Glomerular endothelial cell (primary cell): ENCODE results near the gene ITPK1. TPM values are rescaled to one million over a fixed set of nuclear protein-coding genes. Genes with fewer than 3 reads are reported as not detected.
"Not testable (repeated sequence)": the region's sequence is repeated elsewhere in the genome, so short reads cannot be mapped to it uniquely, and the experiment has no call there.

Experiments
- DNase-seq: peaks from one replicate; pipeline ENCODE4 v3.0.0-alpha.2; 2011; ENCODE audit warnings: low read depth, low spot score; ENCODE audit errors: extremely low read depth
- total RNA-seq: library from RNA; depleted of rRNA; stranded (reverse); fragments of >200 nt; gene quantifications from 2 replicates; pipeline ENCODE4 v1.2.3, GENCODE V29; 2015

ITPK1 gene
- total RNA-seq, 1 donor from 2014 or later, result 36.3 TPM

GRCh38 chr14:93105856-93106255, 9.9 kb downstream of the ITPK1 start:
- not testable (repeated sequence) for DNase-seq

GRCh38 chr14:93105362-93105761, 10.4 kb downstream of the ITPK1 start:
- DNase-seq, result no peak

- no peak for DNase-seq
Observed at GRCh38 chr14:93104961-93105360, 10.8 kb downstream of the ITPK1 start.

- no peak for DNase-seq
Observed at GRCh38 chr14:93103392-93104080, 12.2 kb downstream of the ITPK1 start.

GRCh38 chr14:93102141-93102540, 13.6 kb downstream of the ITPK1 start:
- DNase-seq, result no peak

GRCh38 chr14:93101181-93101580, 14.5 kb downstream of the ITPK1 start:
- no peak for DNase-seq

- DNase-seq, result no peak
Observed at GRCh38 chr14:93100570-93100969, 15.2 kb downstream of the ITPK1 start.

GRCh38 chr14:93100100-93100499, 15.6 kb downstream of the ITPK1 start:
- no peak for DNase-seq

- DNase-seq, result no peak
Observed at GRCh38 chr14:93099643-93100042, 16.1 kb downstream of the ITPK1 start.

- DNase-seq, result no peak
Observed at GRCh38 chr14:93099196-93099595, 16.5 kb downstream of the ITPK1 start.

- DNase-seq, result no peak
Observed at GRCh38 chr14:93096691-93097322, 18.9 kb downstream of the ITPK1 start.

GRCh38 chr14:93095742-93096510, 19.8 kb downstream of the ITPK1 start:
- no peak for DNase-seq

- no peak for DNase-seq
Observed at GRCh38 chr14:93094121-93094918, 21.4 kb downstream of the ITPK1 start.

GRCh38 chr14:93092606-93093556, 22.8 kb downstream of the ITPK1 start:
- no peak for DNase-seq

- no peak for DNase-seq
Observed at GRCh38 chr14:93091666-93092065, 24.1 kb downstream of the ITPK1 start.

- no peak for DNase-seq
Observed at GRCh38 chr14:93090826-93091555, 24.7 kb downstream of the ITPK1 start.

GRCh38 chr14:93089521-93090269, 26.0 kb downstream of the ITPK1 start:
- no peak for DNase-seq

GRCh38 chr14:93086441-93087055, 29.2 kb downstream of the ITPK1 start:
- no peak for DNase-seq
